ENCODE measurements around the gene NPY5R.

Gene NPY5R
- 0 reads per million in 4 donors for total RNA-seq

DNA sequence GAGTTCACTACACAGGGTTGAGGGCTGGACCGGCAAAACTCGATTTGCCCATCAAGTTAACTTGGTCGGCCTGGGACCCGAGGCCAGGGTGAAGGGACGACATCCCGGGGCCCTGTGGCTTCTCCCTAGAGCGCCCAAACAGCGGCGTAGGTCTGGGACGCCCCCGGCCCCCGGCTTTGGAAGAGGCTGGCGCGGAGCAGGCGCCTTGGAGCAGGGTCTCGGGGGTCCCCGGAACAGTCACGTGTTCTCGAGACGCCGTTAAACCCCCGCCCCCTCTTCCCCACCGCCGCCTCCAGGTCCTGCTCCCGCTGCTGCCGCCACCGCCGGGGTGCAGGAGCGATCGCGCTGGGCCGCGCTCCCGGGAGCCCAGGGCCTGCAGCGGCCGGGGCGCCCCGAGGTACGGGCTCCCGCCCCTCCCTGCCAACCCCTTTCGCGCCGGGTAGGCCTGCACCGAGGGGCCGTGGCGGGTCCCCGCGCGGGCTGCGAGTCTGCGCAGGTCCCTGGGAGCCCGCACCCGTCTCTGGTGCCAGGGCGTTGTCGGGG, at the start of gene NPY5R:
NPY5R (plus strand) TSS at position 289 of the 543 bp plus-strand sequence. CDS start 6,382 bp downstream, outside the sequence.
- DNase-seq, result no peak

DNA sequence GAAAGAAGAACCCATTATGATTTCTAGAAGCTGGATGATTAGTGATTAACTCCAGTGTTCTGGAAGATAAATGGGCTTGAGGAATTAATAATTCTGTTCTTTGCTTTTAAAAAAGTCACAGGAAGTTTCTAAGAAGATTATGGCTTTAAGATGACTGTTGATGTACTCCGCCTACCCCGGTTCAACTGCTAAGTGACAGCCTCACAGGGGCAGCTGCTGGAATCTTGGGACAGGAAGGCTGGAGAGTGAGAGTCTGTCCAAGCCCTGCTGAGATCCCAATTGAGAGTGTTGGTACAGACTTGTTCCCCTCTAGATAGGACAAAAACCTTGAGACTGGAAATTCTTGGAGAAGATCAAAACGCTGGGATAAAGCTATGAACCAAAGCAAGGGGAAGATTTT, 48.6 kb upstream of the NPY5R start:
- DNase-seq, result no peak

DNA sequence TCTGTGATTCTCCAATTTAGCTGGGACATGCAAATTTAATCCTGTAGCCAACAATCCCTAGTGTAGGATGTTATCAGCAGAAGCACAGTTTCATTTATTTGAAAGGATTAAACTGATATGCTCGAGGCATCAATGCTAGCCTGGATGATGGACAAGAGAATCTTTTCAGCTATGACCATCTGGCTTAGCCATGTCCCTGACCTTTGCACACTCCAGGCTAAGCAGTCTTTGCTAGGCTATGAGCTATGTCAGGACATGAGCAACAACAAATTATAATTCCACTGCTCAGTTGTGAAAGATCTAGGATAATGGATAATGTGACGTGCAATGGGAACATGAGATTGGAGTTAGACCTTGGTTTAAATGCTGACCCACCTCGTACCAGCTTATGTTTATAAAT, 43.2 kb upstream of the NPY5R start:
- no peak for DNase-seq

DNA sequence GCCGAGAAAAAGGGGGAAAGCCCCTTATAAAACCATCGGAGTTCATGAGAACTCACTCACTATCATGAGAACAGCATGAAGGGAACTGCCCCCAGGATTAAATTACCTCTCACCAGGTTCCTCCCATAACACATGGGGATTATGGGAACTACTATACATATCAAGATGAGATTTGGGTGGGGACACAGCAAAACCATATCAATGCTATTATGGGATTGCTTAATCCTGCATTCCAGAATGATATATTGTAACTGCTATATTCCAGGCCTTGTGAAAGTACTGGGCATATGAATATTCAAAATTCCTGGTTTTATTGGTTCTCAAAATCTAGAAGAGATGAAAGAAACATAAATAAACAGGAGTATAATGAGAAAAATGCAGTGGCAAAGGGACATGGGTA, 40.6 kb upstream of the NPY5R start:
- no peak for DNase-seq

DNA sequence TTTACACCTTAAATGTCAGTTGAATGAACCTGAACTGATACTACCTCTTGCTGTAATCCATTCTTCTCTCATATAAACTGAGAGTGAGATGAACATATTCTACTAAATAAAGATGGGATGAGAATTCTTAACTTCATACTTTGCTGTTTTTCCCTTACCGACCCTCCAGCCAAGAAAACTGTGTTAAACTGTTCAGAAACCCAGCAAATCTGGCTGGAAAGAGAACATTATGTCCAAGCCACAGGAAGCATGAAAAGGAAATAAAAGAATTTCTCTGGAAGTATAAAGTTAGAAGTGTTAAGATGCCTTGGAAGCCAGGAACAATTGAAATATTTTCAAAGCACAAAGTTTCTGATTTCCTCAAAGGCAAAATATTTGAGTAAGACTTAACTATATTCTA, 34.2 kb upstream of the NPY5R start:
- no peak for DNase-seq

DNA sequence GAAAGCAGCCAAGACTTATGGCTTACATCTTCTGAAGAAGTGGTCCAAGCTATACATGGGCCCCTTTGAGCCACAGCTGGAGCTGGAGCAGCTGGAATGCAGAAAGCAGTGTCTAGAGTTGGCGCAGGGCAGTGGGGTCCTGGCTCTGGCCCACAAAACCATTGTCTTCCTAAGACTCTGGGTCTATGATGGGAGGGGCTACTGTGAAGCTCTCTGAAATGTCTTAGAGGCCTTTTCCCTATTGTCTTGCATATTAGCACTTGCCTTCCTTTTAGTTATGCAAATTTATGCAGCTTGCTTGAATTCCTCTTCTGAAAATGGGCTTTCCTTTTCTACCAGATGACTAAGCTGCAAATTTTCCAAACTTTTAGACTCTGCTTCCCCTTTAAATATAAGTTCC, 26.6 kb upstream of the NPY5R start:
- DNase-seq, result no peak

DNA sequence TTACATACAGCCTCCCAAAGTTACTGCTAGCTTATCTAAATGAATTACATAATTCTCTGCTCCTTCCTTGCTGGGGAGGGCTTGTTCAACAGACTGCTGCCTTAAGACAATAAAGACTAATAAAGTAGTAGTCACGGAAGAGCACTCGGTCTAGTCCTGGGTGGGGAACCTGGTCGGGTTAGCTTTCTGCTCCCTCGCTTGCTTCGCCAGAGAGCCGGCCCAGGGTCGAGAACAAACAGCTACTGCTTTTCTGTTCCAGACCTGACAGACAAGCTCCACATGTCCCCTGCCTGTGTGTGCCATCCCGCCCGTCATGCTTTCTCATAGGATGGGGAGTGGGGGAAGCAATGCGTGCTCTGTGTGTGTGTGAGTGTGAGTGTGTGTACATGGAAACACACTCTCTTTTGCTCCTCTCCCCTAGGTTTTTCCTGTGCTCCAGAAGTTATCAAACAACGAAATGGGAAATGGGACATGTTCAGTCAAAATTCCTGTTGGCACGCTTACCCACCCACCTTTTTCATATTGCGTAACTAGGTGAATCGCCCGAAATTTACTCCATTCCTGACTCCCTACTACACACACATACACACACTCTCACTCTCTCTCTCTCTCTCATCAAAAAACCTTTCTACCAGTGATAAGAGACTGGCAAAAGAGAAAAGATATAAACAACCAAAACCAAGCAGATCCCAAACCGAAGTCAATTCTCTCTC, 12.6 kb upstream of the NPY5R start:
- DNase-seq, result no peak

DNA sequence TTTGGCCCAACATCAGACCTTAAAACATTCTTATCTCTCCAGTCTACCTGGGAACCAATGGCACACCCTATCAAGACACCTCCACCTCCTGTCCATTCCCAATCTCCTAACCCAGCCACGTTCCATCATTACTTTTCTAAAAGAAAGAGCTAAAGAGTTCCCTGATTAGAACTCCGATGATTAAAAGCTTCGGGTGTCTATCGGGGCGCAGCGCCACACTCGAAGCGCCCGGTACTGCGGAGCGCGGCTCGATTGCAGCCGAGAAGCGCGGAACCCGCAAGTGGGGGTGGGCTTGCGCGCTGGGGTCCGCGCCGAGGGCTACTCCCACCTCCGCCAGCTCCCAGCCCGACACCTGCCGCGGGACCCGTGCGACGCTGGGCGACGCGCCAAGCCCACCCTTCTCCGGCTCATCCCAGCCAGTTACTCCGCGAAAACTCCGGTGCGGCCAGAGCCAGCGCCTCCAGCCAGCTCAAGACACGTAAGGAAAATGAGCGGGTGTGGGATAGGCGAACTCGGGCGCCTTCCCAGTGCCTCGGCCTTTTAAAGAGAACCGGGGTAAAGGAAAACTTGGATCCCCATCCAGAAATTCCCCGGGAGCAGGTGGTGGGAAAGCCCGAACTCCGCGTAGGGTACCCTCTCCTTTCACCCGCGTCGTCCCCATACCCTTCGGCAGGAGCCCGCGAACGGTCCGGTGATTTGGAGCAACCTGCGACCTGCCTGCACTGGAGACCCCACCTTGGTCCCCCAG, 11.9 kb upstream of the NPY5R start:
- no peak for DNase-seq

DNA sequence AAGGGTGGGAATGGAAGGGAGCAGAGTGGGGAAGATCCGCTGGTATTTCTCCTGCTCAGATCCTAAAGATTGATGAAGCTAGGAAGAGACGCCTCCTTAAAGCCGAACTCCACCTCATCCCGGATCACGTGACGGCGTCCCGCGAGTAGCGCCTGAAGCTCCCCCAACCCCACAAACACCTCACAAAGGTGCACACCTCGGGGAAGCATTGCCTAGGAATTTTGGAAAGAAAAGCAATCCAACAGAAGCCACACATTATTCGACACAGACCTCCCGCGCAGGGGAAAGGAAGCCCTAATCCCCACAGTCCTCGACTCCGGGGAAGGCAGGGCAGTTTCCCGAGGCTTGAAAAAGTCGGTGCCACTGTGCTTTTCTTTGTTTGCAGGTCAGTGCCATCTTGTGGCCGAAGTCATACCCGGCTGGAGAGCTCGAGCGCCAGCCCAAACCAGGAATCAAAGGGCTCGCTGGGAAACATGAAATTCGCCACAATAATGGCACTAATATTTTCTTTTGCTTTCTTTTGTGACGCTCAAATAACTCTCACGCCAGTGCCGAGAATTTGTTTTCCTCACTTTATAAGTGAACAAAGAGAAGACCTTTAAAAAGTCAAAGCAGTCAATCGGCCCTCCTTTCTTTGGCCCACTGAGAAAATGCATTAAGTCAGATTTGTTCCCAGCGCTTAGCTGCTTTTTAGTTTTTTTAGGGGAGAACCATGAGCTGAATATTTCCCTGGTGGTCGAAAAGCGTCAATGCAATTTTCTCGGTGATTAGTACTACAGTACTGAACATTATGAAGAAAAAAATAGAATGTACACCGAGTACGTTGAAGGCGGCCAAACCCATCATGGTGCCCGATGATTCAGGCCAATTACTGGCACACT, 10.9 kb upstream of the NPY5R start, which contains the start of gene NPY1R:
NPY1R (minus strand) TSS at position 71 of the 881 bp plus-strand sequence. CDS start 6,042 bp downstream, outside the sequence.
- peak in 1 of 5 donors; percentile 29 for DNase-seq

DNA sequence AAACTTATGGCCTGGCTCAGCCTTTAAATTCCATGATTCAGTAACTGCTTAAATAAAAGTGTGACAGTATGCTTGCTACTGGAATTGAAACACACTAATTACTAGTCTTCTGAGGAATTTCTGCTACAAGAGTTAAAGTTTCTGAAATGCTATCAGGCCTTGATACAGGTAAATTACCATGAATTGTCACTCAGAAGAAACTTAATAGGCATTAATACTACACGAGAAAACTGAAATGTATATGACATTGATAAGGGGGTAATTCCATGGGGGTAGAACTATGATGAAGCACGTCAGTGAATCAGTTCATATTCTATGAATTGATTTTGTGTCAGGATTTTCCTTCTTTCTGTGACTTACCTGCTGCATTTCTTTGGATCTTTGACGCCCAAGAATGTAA, 8.3 kb upstream of the NPY5R start:
- no peak for DNase-seq

DNA sequence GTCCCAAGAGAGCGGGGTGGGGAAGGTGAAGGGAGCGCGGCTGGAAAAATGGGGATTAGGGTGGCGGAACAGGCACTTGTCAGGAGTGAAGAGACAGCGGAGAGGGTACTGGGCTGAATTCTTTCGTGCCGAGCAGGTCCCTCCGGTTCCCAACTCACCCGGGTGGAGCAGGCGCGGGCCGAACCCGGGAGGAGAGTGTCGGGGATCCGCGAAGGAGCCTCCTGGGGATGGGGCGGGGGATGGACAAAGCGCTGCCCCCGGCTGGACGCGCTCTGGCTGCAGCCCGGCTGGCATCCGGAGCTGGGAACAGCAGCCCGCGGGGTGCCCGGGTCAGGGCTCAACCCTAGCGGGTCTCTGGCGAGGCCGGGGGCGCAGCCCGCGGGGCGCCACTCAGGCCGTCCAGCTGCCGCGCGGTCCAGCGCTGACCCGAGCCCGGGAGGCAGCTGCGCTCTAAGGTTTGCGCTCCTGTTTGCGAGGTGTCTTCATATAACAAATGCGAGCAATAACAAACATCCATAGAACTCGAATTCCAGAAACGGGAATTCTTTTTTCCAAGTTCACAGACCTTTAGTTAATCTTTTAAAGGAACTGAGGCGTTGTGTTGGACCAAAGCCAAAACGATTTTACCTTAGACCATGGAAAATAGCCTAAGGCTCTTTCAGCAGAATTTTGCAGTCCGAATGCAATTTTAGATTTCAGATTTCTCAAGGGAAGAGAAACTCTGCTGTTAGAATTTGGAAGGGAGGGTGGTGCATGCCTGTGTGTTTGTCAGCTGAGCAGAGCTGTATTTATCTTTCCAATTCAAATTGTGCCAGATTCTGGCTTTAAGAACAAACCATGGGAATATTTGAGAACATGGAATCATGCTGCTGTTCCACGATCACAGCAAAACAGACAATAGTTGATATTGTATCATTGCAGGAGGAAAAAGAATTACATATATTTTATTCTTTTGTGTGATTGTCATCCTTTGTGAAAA, 744 bp downstream of the NPY5R start:
- DNase-seq, result no peak

DNA sequence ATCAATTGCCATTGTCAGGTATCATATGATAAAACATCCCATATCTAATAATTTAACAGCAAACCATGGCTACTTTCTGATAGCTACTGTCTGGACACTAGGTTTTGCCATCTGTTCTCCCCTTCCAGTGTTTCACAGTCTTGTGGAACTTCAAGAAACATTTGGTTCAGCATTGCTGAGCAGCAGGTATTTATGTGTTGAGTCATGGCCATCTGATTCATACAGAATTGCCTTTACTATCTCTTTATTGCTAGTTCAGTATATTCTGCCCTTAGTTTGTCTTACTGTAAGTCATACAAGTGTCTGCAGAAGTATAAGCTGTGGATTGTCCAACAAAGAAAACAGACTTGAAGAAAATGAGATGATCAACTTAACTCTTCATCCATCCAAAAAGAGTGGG, 7.0 kb downstream of the NPY5R start:
- no peak for DNase-seq

DNA sequence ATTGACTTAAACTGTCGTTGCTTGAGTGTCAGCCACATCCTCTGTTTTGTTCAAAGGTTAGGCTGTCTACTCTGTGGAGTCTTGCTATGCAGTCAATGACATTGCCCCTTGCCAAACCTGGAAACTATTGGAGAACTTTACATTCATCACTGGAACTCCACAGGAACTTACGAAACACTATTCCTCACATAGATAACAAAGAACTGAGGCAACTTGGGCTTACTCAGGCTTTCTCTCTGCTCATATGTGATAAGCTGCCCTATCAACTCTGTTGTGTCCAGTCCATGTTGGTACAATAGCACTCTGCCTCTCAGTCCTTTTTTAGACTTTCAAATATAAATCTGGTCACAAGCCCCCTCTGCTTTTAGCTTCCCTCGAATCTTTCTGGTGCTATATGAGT, 9.4 kb downstream of the NPY5R start:
- DNase-seq, result no peak

DNA sequence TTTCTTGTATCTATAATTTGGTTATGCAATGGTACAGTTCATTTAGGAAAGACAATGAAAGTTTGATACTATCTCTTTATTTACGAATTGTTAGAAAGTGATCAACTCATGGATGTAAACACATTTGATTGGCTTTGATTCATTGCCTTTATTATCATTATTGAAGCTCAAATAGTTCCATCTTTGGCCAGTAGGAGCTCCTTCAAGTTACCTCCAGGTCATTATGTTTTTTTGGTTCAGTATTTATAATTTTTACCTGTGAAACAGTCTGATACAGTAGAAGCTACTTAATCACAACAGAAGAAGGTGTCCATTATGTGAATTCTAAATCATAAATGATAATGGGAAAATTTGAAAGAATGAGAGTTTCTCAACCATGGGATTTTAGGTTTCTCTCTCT, 12.4 kb downstream of the NPY5R start:
- DNase-seq, result no peak

DNA sequence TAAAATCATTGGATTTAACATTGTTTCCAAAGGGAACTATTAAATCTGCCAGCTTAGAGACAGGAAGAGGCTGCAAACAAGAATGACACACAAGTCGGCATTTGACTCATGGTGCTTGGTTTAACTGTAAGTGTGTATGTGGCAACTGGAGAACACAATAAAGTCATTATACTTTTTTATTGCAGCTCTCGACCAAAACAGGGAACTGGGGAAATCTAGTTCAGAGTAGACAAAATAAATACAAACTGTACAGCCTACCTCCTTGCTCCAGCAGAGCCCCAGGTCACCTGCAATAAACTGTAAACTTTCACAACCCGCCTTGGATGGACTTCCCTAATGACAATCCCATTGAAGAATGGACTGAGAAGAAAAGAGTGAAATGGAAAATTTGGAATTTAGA, 24.0 kb downstream of the NPY5R start:
- no peak for DNase-seq

DNA sequence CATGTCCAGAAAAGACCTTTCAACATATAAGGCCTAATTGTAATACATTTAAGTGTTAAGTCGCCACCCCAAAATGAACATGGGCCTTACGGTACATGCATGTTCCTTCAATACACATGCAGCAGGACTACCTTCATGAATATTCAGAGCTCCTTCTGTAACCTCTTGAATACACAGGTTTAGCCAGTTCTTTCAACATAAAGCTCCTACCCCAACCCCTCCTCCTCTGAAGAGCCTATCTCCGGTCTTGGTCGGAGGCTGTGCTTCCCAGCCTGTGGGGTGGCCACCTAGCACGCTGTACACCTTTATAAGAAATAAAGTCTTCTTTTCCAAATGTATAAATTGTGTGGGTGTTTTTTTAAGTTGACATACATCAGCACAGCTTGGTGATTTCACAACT, 28.3 kb downstream of the NPY5R start:
- DNase-seq, result no peak

DNA sequence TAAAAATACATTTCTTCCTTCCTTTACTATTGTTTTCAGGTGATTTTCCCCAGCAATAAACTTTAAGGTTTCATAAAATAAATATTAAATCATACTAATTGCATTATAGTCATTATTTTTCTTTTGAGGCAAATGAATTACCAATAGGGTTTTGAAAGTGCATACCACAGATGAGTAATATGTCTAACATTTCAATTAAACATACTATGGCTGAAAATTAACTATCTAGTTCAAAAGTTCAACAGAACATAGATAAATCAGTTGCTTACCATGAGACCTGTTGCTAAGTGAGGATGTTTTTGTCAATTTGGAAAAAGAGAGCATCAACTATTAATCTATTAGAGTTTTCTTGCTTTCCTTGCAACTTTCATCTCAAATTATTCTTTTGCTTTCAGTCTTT, 35.0 kb downstream of the NPY5R start:
- DNase-seq, result no peak

DNA sequence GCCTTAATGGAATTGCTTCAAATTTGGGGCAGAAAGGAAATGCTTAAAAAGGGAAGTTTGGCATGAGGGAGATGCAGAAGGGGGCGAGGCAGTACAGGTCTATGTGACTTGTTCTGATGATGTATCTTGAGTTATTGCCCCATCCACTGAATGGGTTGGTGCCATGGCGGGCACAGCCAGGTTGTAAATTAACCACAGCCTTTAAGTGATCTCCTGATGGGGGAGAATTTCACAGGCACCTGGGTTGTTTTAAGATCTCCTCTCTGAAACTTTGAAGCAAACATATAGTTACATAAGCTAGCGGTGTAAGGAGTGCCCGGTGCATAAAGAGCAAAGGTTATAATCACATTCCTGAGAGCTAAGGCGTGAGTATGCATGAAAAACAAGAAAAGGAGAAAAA, 37.0 kb downstream of the NPY5R start:
- DNase-seq, result no peak

DNA sequence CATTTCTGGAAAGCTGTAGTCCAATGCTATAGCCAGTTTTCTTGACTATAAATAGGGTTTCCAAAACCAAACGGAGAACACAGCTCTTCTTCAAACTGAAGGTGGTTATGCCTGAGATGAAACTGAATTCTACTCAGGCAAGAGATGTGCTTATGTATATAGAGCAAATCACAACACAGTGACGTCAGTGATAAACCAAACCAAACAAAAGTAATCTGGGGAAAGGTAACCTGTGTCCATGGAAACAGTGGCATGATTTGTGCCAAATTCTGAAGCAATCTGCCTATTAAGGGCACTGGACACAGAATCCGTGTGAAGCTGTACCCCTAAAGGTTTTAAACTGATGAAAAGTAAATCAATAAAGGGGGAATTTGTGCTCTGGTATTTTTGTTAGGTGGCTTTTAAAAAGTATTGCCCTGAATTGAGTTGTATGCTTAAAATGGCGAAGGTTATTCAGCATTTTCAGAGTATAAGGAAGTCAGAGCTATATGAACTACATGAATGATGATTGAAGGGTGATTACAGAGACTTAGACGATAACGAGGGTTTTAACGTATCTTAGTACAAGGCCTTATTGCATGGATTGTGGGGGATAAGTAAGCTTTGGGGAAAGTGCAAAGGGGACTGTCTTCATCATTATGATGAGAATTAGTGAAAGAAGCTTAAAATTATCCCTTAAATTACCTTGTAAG, 38.6 kb downstream of the NPY5R start:
- DNase-seq, result no peak

DNA sequence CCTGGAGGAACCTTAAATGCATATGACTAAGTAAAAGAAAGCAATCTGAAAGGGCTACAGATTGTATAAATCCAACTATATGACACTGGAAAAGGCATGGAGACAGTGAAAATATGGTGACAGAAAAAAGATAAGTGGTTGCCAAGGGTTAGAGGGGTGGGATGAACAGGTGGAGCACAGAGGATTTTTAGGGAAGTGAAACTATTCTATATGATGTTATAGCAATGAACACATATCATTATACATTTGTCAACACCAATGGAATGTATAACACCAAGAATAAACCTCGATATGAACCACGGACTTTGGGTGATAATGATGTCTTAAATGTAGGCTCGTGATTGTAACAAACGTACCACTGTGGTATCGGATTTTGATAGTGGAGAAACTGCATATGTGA, 40.7 kb downstream of the NPY5R start:
- DNase-seq, result no peak

DNA sequence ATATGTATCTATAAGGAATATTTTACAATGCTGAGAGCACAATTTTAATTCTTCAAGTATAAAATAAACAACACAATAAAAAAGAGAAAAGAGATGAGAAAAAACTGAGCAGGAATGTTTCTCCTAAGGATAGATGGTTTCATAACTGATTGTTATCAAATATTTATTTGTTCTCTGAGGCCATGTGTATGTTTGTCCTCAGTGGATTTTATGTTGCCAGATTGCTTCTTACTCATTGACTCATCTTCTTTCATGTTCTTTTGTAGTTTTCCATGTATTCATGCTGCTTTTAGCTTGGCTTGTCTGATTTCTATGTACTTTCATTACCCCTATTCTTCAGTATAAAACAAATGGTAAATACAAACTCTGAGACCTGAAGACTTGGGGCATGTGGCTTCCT, 41.2 kb downstream of the NPY5R start:
- no peak for DNase-seq

Data from T-helper 1 cell (primary cell).